Fibroblast of lung (primary cell): ENCODE results near the gene LHFPL6. TPM values are rescaled to one million over a fixed set of nuclear protein-coding genes. Genes with fewer than 3 reads are reported as not detected.

Experiments
- DNase-seq, 2 donors: peaks; one replicate each; pipeline versions ENCODE4 v3.0.0 to v3.0.0-alpha.2; 2010; ENCODE audit warnings: low read depth in 2 of 2
- H2AFZ ChIP-seq: 2 replicates; pipeline ENCODE4 v1.5.1; 2012; ENCODE audit warnings: low read length, control low read depth, inconsistent platforms
- H3K27ac ChIP-seq: 2 replicates; pipeline ENCODE4 v1.5.1; 2011; ENCODE audit warnings: low read length, control low read depth; ENCODE audit not compliant: insufficient read depth
- H3K27me3 ChIP-seq: 2 replicates; pipeline ENCODE4 v1.5.1; 2011; ENCODE audit warnings: mild to moderate bottlenecking, low read length; ENCODE audit not compliant: control insufficient read depth, insufficient read depth
- H3K36me3 ChIP-seq: 2 replicates; pipeline ENCODE4 v1.5.1; 2011; ENCODE audit warnings: low read length; ENCODE audit not compliant: control insufficient read depth, insufficient read depth
- H3K4me1 ChIP-seq: 2 replicates; pipeline ENCODE4 v1.5.1; 2011; ENCODE audit warnings: low read length; ENCODE audit not compliant: control insufficient read depth, insufficient read depth; ENCODE audit errors: extremely low read depth
- H3K4me2 ChIP-seq: 2 replicates; pipeline ENCODE4 v1.5.1; 2011; ENCODE audit warnings: low read length, control low read depth; ENCODE audit not compliant: insufficient read depth; ENCODE audit errors: extremely low read depth
- H3K4me3 ChIP-seq, 4 experiments: fragments of 200-600 bp in 1 of 4; sonication (generic) in 1 of 4; replicated peaks in 1 of 4; 2 replicates each; pipeline ENCODE4 v1.5.1; 2011 to 2016; ENCODE audit warnings: low read length in 4 of 4, low read depth in 3 of 4, mild to moderate bottlenecking in 3 of 4, control low read depth in 2 of 4, inconsistent platforms in 1 of 4, mixed read lengths in 1 of 4; ENCODE audit not compliant: insufficient read depth in 1 of 4; ENCODE audit errors: control extremely low read depth in 1 of 4
- H3K79me2 ChIP-seq: 2 replicates; pipeline ENCODE4 v1.5.1; 2012; ENCODE audit warnings: mild to moderate bottlenecking, low read length, inconsistent platforms; ENCODE audit not compliant: control insufficient read depth, insufficient read depth
- H3K9ac ChIP-seq: 2 replicates; pipeline ENCODE4 v1.5.1; 2011; ENCODE audit warnings: mild to moderate bottlenecking, low read length, control low read depth; ENCODE audit not compliant: insufficient read depth
- H3K9me3 ChIP-seq: 2 replicates; pipeline ENCODE4 v1.5.1; 2012; ENCODE audit warnings: low read depth, low read length; ENCODE audit not compliant: control insufficient read depth, insufficient read depth
- H4K20me1 ChIP-seq: 2 replicates; pipeline ENCODE4 v1.5.1; 2011; ENCODE audit warnings: low read length; ENCODE audit not compliant: control insufficient read depth, insufficient read depth; ENCODE audit errors: extremely low read depth
- EZH2 ChIP-seq: IDR thresholded peaks from 2 replicates; pipeline ENCODE4 v1.5.1; 2012; ENCODE audit warnings: low read length, control low read depth, mild to moderate bottlenecking; ENCODE audit errors: missing control alignments
- polyA plus RNA-seq, 2 donors: library from polyadenylated mRNA; depleted of rRNA in 1 of 2; stranded (reverse) in 1 of 2; unstranded in 1 of 2; fragments of >200 nt; gene quantifications; 2 replicates each; pipeline ENCODE4 v1.2.1, GENCODE V29; 2011 to 2012; ENCODE audit warnings: missing spikeins in 1 of 2
- total RNA-seq: library from RNA; depleted of rRNA; stranded (reverse); fragments of >200 nt; gene quantifications from 2 replicates; pipeline ENCODE4 v1.2.1, GENCODE V29; 2014
- TF ChIP-seq, protein P1 (sequence below), 2 donors: IDR thresholded peaks in 1 of 2; conservative IDR thresholded peaks in 1 of 2; 1 replicate in 1 of 2; 2 replicates in 1 of 2; pipeline ENCODE4 v1.5.1; 2011 to 2012; ENCODE audit warnings: low read length in 2 of 2, control low read depth in 1 of 2, inconsistent platforms in 1 of 2, low read depth in 1 of 2, mild to moderate bottlenecking in 1 of 2

LHFPL6 gene
- total and polyA plus RNA-seq, 2 donors (not counting 1 experiment from before 2014, with no cell fraction given), result 42.4 to 86.8 TPM

DNA sequence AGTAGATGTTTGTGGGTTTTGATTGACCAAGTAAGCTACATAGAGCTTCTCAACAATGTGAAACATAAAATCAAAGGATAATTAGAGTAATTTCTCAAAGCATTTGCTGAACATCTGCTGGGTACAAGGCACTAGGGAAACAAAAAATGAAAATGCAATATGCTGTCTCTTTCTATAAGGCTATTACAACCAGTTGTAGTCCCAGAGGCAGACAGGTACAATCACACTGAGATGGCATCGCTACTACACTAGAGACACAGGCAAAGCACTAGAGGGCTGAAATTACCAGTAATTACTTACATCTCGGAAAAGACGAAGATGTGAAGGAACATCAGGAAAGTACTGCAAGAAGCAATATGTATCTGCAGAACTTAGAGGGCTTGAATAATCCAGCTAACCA, 133.3 kb downstream of the LHFPL6 start:
- H3K9me3 ChIP-seq, result no peaks in the 10 kb centered on the region
- H2AFZ ChIP-seq, result no peak overlapping the region
- TF ChIP-seq, protein P1, sequence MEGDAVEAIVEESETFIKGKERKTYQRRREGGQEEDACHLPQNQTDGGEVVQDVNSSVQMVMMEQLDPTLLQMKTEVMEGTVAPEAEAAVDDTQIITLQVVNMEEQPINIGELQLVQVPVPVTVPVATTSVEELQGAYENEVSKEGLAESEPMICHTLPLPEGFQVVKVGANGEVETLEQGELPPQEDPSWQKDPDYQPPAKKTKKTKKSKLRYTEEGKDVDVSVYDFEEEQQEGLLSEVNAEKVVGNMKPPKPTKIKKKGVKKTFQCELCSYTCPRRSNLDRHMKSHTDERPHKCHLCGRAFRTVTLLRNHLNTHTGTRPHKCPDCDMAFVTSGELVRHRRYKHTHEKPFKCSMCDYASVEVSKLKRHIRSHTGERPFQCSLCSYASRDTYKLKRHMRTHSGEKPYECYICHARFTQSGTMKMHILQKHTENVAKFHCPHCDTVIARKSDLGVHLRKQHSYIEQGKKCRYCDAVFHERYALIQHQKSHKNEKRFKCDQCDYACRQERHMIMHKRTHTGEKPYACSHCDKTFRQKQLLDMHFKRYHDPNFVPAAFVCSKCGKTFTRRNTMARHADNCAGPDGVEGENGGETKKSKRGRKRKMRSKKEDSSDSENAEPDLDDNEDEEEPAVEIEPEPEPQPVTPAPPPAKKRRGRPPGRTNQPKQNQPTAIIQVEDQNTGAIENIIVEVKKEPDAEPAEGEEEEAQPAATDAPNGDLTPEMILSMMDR (conservative IDR thresholded peaks at IDR 0.05 in 1 of 2, IDR thresholded peaks at IDR 0.05 in 1 of 2; ENCODE audit: low read depth in 1 of 2, low read length in 2 of 2), result no peak
- TF ChIP-seq EZH2, result no peak
- no peaks in the 10 kb centered on the region for H3K79me2 ChIP-seq
- H4K20me1 ChIP-seq, result no peaks in the 10 kb centered on the region
- no peak overlapping the region for H3K4me2 ChIP-seq
- H3K36me3 ChIP-seq, result no peaks in the 10 kb centered on the region
- H3K9ac ChIP-seq, result no peak overlapping the region
- no peak for DNase-seq
- no peaks in the 10 kb centered on the region for H3K4me1 ChIP-seq
- H3K27me3 ChIP-seq, result no peaks in the 10 kb centered on the region
- no peak overlapping the region for H3K4me3 ChIP-seq
- no peak overlapping the region for H3K27ac ChIP-seq

DNA sequence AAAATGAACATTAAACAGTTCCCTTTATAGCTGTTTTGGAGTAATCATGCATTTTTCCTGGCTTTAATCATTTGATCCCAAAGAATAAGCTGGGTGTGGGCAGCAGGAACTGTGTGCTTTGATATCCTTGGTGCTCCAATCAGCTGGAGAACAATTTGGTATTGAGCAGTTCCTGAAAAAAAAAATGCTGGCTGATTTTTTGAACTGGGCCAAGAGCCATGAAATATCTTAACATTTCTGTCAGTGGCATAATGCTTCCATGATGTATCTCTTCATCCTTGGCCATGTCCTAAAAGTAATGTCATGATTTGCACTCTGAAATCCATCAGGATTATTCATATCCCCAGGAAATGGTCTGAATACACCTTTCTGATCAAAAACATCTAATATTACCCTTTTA, 134.7 kb downstream of the LHFPL6 start:
- Histone ChIP-seq H3K27me3 (no peaks in the 10 kb centered on the region), H3K79me2 (no peaks in the 10 kb centered on the region), H3K27ac (no peak overlapping the region), H3K9me3 (no peaks in the 10 kb centered on the region), H4K20me1 (no peaks in the 10 kb centered on the region), H3K4me2 (no peak overlapping the region), H2AFZ (no peak overlapping the region), H3K4me1 (no peaks in the 10 kb centered on the region), H3K36me3 (no peaks in the 10 kb centered on the region), H3K9ac (no peak overlapping the region), H3K4me3 (no peak overlapping the region)
- no peak for DNase-seq
- no peak for TF ChIP-seq EZH2
- TF ChIP-seq, protein P1 (conservative IDR thresholded peaks at IDR 0.05 in 1 of 2, IDR thresholded peaks at IDR 0.05 in 1 of 2; ENCODE audit: low read depth in 1 of 2, low read length in 2 of 2), result no peak

DNA sequence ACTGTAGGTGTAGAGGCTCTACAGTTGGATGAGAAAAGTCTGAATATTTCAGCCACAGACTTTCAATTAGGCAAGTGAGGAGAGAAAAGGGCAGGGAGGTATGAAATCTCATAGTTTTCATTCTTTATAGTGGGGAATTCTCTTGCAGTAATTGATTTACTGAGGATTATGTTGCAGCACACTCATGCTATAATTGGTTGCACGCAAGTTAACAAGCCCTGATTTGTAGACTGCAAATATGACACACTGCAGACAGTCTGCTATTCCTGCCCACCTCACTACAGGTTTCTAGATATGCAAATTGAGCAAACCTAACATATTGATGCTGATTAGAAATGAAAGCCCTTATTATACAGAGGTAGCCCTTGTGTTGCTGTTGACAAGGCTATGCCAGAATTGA, 139.4 kb downstream of the LHFPL6 start:
- Histone ChIP-seq H3K9me3 (no peaks in the 10 kb centered on the region), H3K79me2 (no peaks in the 10 kb centered on the region), H4K20me1 (no peaks in the 10 kb centered on the region), H3K9ac (no peak overlapping the region), H3K4me1 (no peaks in the 10 kb centered on the region), H3K27me3 (no peaks in the 10 kb centered on the region), H3K4me3 (no peak overlapping the region), H3K4me2 (no peak overlapping the region), H2AFZ (no peak overlapping the region), H3K36me3 (no peaks in the 10 kb centered on the region), H3K27ac (no peak overlapping the region)
- TF ChIP-seq, protein P1 (conservative IDR thresholded peaks at IDR 0.05 in 1 of 2, IDR thresholded peaks at IDR 0.05 in 1 of 2; ENCODE audit: low read depth in 1 of 2, low read length in 2 of 2), result no peak
- TF ChIP-seq EZH2, result no peak
- DNase-seq, result peak in 1 of 2 donors; percentile 17
